GM23338 (cell line): ENCODE results near the gene ARL2BP. TPM values are rescaled to one million over a fixed set of nuclear protein-coding genes. Genes with fewer than 3 reads are reported as not detected.

Experiments used
- ATAC-seq: fragments of 200-7000 bp; cut with Tn5 transposase; 3 replicates; pipeline ENCODE4 v1.9.1; 2020
- DNase-seq: peaks from one replicate; pipeline ENCODE4 v3.0.0-alpha.2; 2015; ENCODE audit warnings: low spot score
- H2AFZ ChIP-seq: fragments of 200-600 bp; sonication (generic); 2 replicates; pipeline ENCODE4 v1.8.0; 2016; ENCODE audit warnings: antibody characterized with exemption, mild to moderate bottlenecking, moderate library complexity
- H3F3A ChIP-seq: fragments of 200-600 bp; sonication (generic); replicated peaks from 2 replicates; pipeline ENCODE4 v1.8.0; 2017; ENCODE audit warnings: antibody characterized with exemption, mixed run types, low read depth
- H3K27ac ChIP-seq: fragments of 200-600 bp; sonication (generic); 2 replicates; pipeline ENCODE4 v1.6.1; 2016; ENCODE audit warnings: low read depth
- H3K27me3 ChIP-seq: fragments of 200-600 bp; sonication (generic); 2 replicates; pipeline ENCODE4 v1.8.0; 2016; ENCODE audit warnings: mild to moderate bottlenecking, mixed run types, moderate library complexity; ENCODE audit not compliant: insufficient read depth
- H3K36me3 ChIP-seq: fragments of 200-600 bp; sonication (generic); 2 replicates; pipeline ENCODE4 v1.8.0; 2016; ENCODE audit warnings: mild to moderate bottlenecking; ENCODE audit not compliant: insufficient read depth
- H3K4me1 ChIP-seq: fragments of 200-600 bp; sonication (generic); 2 replicates; pipeline ENCODE4 v1.8.0; 2016; ENCODE audit warnings: mild to moderate bottlenecking, moderate library complexity; ENCODE audit not compliant: insufficient read depth
- H3K4me2 ChIP-seq: fragments of 200-600 bp; sonication (generic); 2 replicates; pipeline ENCODE4 v1.7.1; 2017; ENCODE audit warnings: mixed run types
- H3K4me3 ChIP-seq: fragments of 200-600 bp; sonication (generic); 2 replicates; pipeline ENCODE4 v1.6.1; 2016; ENCODE audit warnings: mixed run types
- H3K79me2 ChIP-seq: fragments of 200-600 bp; sonication (generic); replicated peaks from 2 replicates; pipeline ENCODE4 v1.8.0; 2017; ENCODE audit warnings: mild to moderate bottlenecking; ENCODE audit not compliant: insufficient read depth
- H3K9me2 ChIP-seq: fragments of 200-600 bp; sonication (generic); 2 replicates; pipeline ENCODE4 v1.8.0; 2017; ENCODE audit not compliant: insufficient read depth
- H4K20me1 ChIP-seq: fragments of 200-600 bp; sonication (generic); replicated peaks from 2 replicates; pipeline ENCODE4 v1.8.0; 2017; ENCODE audit warnings: mild to moderate bottlenecking; ENCODE audit not compliant: insufficient read depth
- H3K27ac Mint-ChIP-seq: 2 replicates; pipeline ENCODE4 v1.8.0; 2020; ENCODE audit warnings: inconsistent platforms, mild to moderate bottlenecking, moderate library complexity, mixed read lengths
- H3K27me3 Mint-ChIP-seq: 3 replicates; pipeline ENCODE4 v1.8.0; 2022; ENCODE audit warnings: low read depth, mild to moderate bottlenecking, moderate library complexity, mixed read lengths, inconsistent platforms; ENCODE audit not compliant: insufficient read depth, poor library complexity
- H3K36me3 Mint-ChIP-seq: 3 replicates; pipeline ENCODE4 v1.8.0; 2021; ENCODE audit warnings: low read depth, mild to moderate bottlenecking, inconsistent platforms, moderate library complexity, mixed read lengths
- H3K4me1 Mint-ChIP-seq: 3 replicates; pipeline ENCODE4 v1.8.0; 2020; ENCODE audit warnings: mild to moderate bottlenecking, inconsistent platforms, mixed read lengths
- H3K4me3 Mint-ChIP-seq: 3 replicates; pipeline ENCODE4 v1.8.0; 2021; ENCODE audit warnings: moderate library complexity, mild to moderate bottlenecking, inconsistent platforms, mixed read lengths
- H3K9me3 Mint-ChIP-seq: 3 replicates; pipeline ENCODE4 v1.8.0; 2020; ENCODE audit warnings: moderate library complexity, mild to moderate bottlenecking, inconsistent platforms, mixed read lengths
- CREB1 ChIP-seq: fragments of 250-450 bp; sonication (Bioruptor Pico); IDR thresholded peaks from 2 replicates; pipeline ENCODE4 v1.5.0; 2020; ENCODE audit warnings: low read depth, mild to moderate bottlenecking, moderate library complexity
- CTCF ChIP-seq, 2 experiments: fragments of 200-600 bp in 1 of 2; sonication (generic) in 1 of 2; conservative IDR thresholded peaks; 2 replicates each; pipeline versions ENCODE4 v1.5.1 to v1.6.1; 2016 to 2017; ENCODE audit warnings: antibody characterized with exemption in 2 of 2, low read depth in 2 of 2, mild to moderate bottlenecking in 2 of 2, moderate library complexity in 1 of 2
- ETS1 ChIP-seq: IDR thresholded peaks from 2 replicates; pipeline ENCODE4 v1.6.1; 2016; ENCODE audit warnings: antibody characterized with exemption
- EZH2phosphoT487 ChIP-seq: fragments of 200-600 bp; sonication (generic); IDR thresholded peaks from one replicate; pipeline ENCODE4 v1.8.1; 2018; ENCODE audit warnings: antibody characterized with exemption; ENCODE audit not compliant: unreplicated experiment
- NANOG ChIP-seq: IDR thresholded peaks from 2 replicates; pipeline ENCODE4 v1.6.1; 2016; ENCODE audit warnings: antibody characterized with exemption, borderline replicate concordance
- POLR2AphosphoS5 ChIP-seq: IDR thresholded peaks from 2 replicates; pipeline ENCODE4 v1.6.1; 2016; ENCODE audit warnings: antibody characterized with exemption, low read depth
- REST ChIP-seq: IDR thresholded peaks from one replicate; pipeline ENCODE4 v1.6.1; 2018; ENCODE audit warnings: antibody characterized with exemption; ENCODE audit not compliant: unreplicated experiment
- ZNF114 ChIP-seq: fragments of 250-450 bp; sonication (Bioruptor Pico); IDR thresholded peaks from 2 replicates; pipeline ENCODE4 v1.5.0; 2020; ENCODE audit warnings: mild to moderate bottlenecking, moderate library complexity
- ZNF331 ChIP-seq: fragments of 250-450 bp; sonication (Bioruptor Pico); IDR thresholded peaks from 2 replicates; pipeline ENCODE4 v1.5.0; 2020; ENCODE audit warnings: low read depth, mild to moderate bottlenecking, moderate library complexity
- ZNF462 ChIP-seq: fragments of 250-450 bp; sonication (Bioruptor Pico); IDR thresholded peaks from 2 replicates; pipeline ENCODE4 v1.5.0; 2020; ENCODE audit warnings: mild to moderate bottlenecking, moderate library complexity
- polyA plus RNA-seq: library from polyadenylated mRNA; unstranded; fragments of >200 nt; fragmentation: Nextera tagmentation; extraction: Ambion mirVana; gene quantifications from 2 replicates; pipeline ENCODE4 v1.2.1, GENCODE V29; 2016
- total RNA-seq: library from RNA; depleted of rRNA; stranded (reverse); fragments of >200 nt; shearing (Covaris generic); gene quantifications from 2 replicates; pipeline ENCODE4 v1.2.3, GENCODE V29; 2014

Gene ARL2BP
- total and polyA plus RNA-seq, 2 experiments from 2014 or later = 10.3 to 13.4 TPM

- no peak overlapping the region for H3K27ac ChIP-seq
- peaks cover 6% of the 10 kb centered on the region; the same call in 1 of the 3 replicates for H3K4me1 Mint-ChIP-seq
- peaks cover 3% of the 10 kb centered on the region; the same call in 1 of the 3 replicates for H3K9me3 Mint-ChIP-seq
- no peaks in the 10 kb centered on the region for H3K36me3 Mint-ChIP-seq
- H3K27me3 Mint-ChIP-seq = peaks cover 29% of the 10 kb centered on the region
- H3K79me2 ChIP-seq = no peaks in the 10 kb centered on the region
- peaks cover 38% of the 10 kb centered on the region for H3K27me3 ChIP-seq
- no peak overlapping the region for H3K27ac Mint-ChIP-seq
- peak overlapping the region; percentile 99 for H2AFZ ChIP-seq
- DNase-seq (peak; percentile 28), ATAC-seq (peak; percentile 36)
- H3K4me1 ChIP-seq = no peaks in the 10 kb centered on the region
- TF ChIP-seq POLR2AphosphoS5 (no peak), CREB1 (CRISPR knock-in tag) (no peak), ETS1 (no peak), EZH2phosphoT487 (no peak), ZNF114 (CRISPR knock-in tag) (no peak), NANOG (no peak), ZNF331 (CRISPR knock-in tag) (no peak), REST (no peak), CTCF (conservative IDR thresholded peaks at IDR 0.05; ENCODE audit: low read depth in 2 of 2) (no peak; a peak in 1 of 4 replicates), ZNF462 (no peak)
- no peaks in the 10 kb centered on the region for H3K36me3 ChIP-seq
- peak overlapping the region; percentile 81 for H3K4me3 ChIP-seq
- peak overlapping the region; percentile 84 for H3K4me2 ChIP-seq
- peak overlapping the region; percentile 80 for H3K4me3 Mint-ChIP-seq
- H3K9me2 ChIP-seq = no peaks in the 10 kb centered on the region
- H3F3A ChIP-seq = no peaks in the 10 kb centered on the region
- no peaks in the 10 kb centered on the region for H4K20me1 ChIP-seq
Measured at GRCh38 chr16:57283214-57283958, 38.3 kb downstream of the ARL2BP start.
